ENCODE results near the gene MDGA2.

DNA sequence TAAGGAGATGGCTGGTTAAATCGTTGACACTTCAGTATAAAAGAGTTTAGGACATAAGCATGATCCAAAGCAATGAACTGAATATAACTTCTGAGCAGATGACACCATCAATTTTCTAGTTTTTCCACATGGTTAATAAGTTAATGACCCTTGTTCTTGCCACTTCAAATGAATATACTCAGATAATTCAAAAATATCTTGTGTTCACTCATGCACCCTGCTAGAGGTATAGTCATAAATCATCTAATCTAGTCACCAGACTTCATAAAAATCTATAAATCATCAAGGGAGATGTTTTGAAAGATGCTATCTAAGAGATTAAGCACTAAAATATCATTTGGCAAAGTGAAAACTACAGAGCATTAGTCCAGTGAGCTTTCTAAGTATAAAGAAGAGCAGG is 131.9 kb downstream of the MDGA2 start:
- TF ChIP-seq, protein P1, sequence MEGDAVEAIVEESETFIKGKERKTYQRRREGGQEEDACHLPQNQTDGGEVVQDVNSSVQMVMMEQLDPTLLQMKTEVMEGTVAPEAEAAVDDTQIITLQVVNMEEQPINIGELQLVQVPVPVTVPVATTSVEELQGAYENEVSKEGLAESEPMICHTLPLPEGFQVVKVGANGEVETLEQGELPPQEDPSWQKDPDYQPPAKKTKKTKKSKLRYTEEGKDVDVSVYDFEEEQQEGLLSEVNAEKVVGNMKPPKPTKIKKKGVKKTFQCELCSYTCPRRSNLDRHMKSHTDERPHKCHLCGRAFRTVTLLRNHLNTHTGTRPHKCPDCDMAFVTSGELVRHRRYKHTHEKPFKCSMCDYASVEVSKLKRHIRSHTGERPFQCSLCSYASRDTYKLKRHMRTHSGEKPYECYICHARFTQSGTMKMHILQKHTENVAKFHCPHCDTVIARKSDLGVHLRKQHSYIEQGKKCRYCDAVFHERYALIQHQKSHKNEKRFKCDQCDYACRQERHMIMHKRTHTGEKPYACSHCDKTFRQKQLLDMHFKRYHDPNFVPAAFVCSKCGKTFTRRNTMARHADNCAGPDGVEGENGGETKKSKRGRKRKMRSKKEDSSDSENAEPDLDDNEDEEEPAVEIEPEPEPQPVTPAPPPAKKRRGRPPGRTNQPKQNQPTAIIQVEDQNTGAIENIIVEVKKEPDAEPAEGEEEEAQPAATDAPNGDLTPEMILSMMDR (IDR thresholded peaks at IDR 0.05; ENCODE audit: insufficient read depth, low read length, poor library complexity, severe bottlenecking): no peak
- no peak for TF ChIP-seq EZH2phosphoT487 (conservative IDR thresholded peaks at IDR 0.05; ENCODE audit: low read length)

All from SU-DHL-6 (cell line).